NCI-H1092 (cell line): ENCODE data around the gene UBAP1.
"Not testable (repeated sequence)": the region's sequence is repeated elsewhere in the genome, so short reads cannot be mapped to it uniquely, and the experiment has no call there.

Experiments used
- DNase-seq: peaks from one replicate; lab custom pipeline; 2025; lab: John Stamatoyannopoulos, UW

Gene UBAP1

GRCh38 chr9:34178436-34179212 is at the start of gene UBAP1:
UBAP1 (plus strand) TSS chr9:34179043; CDS start chr9:34220915, 41,872 bp downstream.
- DNase-seq: peak; percentile 98

- DNase-seq: no peak
These were observed 47.3 kb upstream of the UBAP1 start for GRCh38 chr9:34131571-34131970.

- no peak for DNase-seq
These were observed 45.4 kb upstream of the UBAP1 start for GRCh38 chr9:34133436-34133949.

GRCh38 chr9:34134521-34134920 is 44.3 kb upstream of the UBAP1 start:
- DNase-seq: no peak

GRCh38 chr9:34138644-34139043 is 40.2 kb upstream of the UBAP1 start:
- DNase-seq: not testable (repeated sequence)

- DNase-seq: no peak
These were observed 39.2 kb upstream of the UBAP1 start for GRCh38 chr9:34139477-34140146.

GRCh38 chr9:34140853-34141252 is 38.0 kb upstream of the UBAP1 start:
- no peak for DNase-seq

- no peak for DNase-seq
These were observed 35.7 kb upstream of the UBAP1 start for GRCh38 chr9:34143116-34143515.

- no peak for DNase-seq
These were observed 33.7 kb upstream of the UBAP1 start for GRCh38 chr9:34145165-34145564.

GRCh38 chr9:34151398-34151797 is 27.4 kb upstream of the UBAP1 start:
- no peak for DNase-seq

GRCh38 chr9:34154057-34154456 is 24.8 kb upstream of the UBAP1 start:
- DNase-seq: no peak

GRCh38 chr9:34157318-34157717 is 21.5 kb upstream of the UBAP1 start:
- no peak for DNase-seq

GRCh38 chr9:34157898-34158297 is 20.9 kb upstream of the UBAP1 start:
- no peak for DNase-seq

GRCh38 chr9:34158362-34158869 is 20.4 kb upstream of the UBAP1 start:
- no peak for DNase-seq

- no peak for DNase-seq
These were observed 15.4 kb upstream of the UBAP1 start for GRCh38 chr9:34163434-34163833.

- DNase-seq: no peak
These were observed 9.7 kb upstream of the UBAP1 start for GRCh38 chr9:34169125-34169524.

GRCh38 chr9:34170237-34170991 is 8.4 kb upstream of the UBAP1 start:
- no peak for DNase-seq

GRCh38 chr9:34171753-34172535 is 6.9 kb upstream of the UBAP1 start:
- DNase-seq: no peak

GRCh38 chr9:34176089-34176488 is 2.8 kb upstream of the UBAP1 start:
- no peak for DNase-seq

- DNase-seq: no peak
These were observed 1.0 kb upstream of the UBAP1 start for GRCh38 chr9:34177593-34178435.
